IMR-90 (cell line): ENCODE data around the gene MUTYH. TPM values are rescaled to one million over a fixed set of nuclear protein-coding genes. Genes with fewer than 3 reads are reported as not detected.

Experiments used
- ATAC-seq: fragments of 200-7000 bp; cut with Tn5 transposase; 2 replicates; pipeline ENCODE4 v1.9.1; 2020; ENCODE audit warnings: low read depth, mild to moderate bottlenecking, moderate library complexity
- BruUV-seq: library from RNA; stranded (reverse); fragments of 400-500 nt; replicated peaks from 2 replicates; lab custom pipeline; 2021; lab: Mats Ljungman, UMichigan
- CTCF ChIA-PET: fragments of 300-600 bp; formaldehyde crosslinking; extraction: SDS; loops from one replicate; lab custom pipeline; 2021; ENCODE audit warnings: antibody characterized with exemption; lab: Yijun Ruan, JAX
- POLR2A ChIA-PET: fragments of 300-600 bp; sonication (Branson Sonifier 250); formaldehyde crosslinking; loops from one replicate; lab custom pipeline; 2022; ENCODE audit warnings: antibody characterized with exemption; ENCODE audit not compliant: unreplicated experiment; lab: Charles Lee
- DNase-seq: peaks from one replicate; pipeline ENCODE4 v3.0.0; 2013
- H2AFZ ChIP-seq: replicated peaks from 2 replicates; pipeline ENCODE3; 2013; ENCODE audit warnings: low read length, mild to moderate bottlenecking; ENCODE audit not compliant: poor library complexity
- H2AK5ac ChIP-seq: 2 replicates; pipeline ENCODE4 v1.6.1; 2013; ENCODE audit warnings: low read depth, low read length, inconsistent platforms
- H2AK9ac ChIP-seq: replicated peaks from 2 replicates; pipeline ENCODE3; 2013; ENCODE audit warnings: mild to moderate bottlenecking, low read depth, low read length, moderate library complexity; ENCODE audit not compliant: poor library complexity
- H2BK120ac ChIP-seq: 2 replicates; pipeline ENCODE4 v1.6.1; 2013; ENCODE audit warnings: low read depth, low read length, inconsistent platforms
- H2BK15ac ChIP-seq: 3 replicates; pipeline ENCODE4 v1.6.1; 2013; ENCODE audit warnings: low read depth, low read length, inconsistent platforms
- H2BK20ac ChIP-seq: 2 replicates; pipeline ENCODE4 v1.6.1; 2013; ENCODE audit warnings: low read depth, mild to moderate bottlenecking, inconsistent platforms, low read length, moderate library complexity
- H2BK5ac ChIP-seq: 2 replicates; pipeline ENCODE4 v1.6.1; 2013; ENCODE audit warnings: mild to moderate bottlenecking, low read depth, low read length, inconsistent platforms; ENCODE audit not compliant: poor library complexity, severe bottlenecking
- H3K14ac ChIP-seq: replicated peaks from 2 replicates; pipeline ENCODE4 v1.6.1; 2013; ENCODE audit warnings: low read depth, low read length, inconsistent platforms
- H3K18ac ChIP-seq: 2 replicates; pipeline ENCODE4 v1.6.1; 2013; ENCODE audit warnings: low read depth, low read length, control low read depth
- H3K23ac ChIP-seq: 2 replicates; pipeline ENCODE4 v1.6.1; 2013; ENCODE audit warnings: low read depth, low read length, inconsistent platforms
- H3K27ac ChIP-seq: 2 replicates; pipeline ENCODE4 v1.5.1; 2013; ENCODE audit warnings: mild to moderate bottlenecking, control low read depth, low read length; ENCODE audit not compliant: insufficient read depth
- H3K27me3 ChIP-seq: 2 replicates; pipeline ENCODE4 v1.6.1; 2013; ENCODE audit warnings: low read length; ENCODE audit not compliant: control insufficient read depth, insufficient read depth
- H3K36me3 ChIP-seq: 2 replicates; pipeline ENCODE4 v1.6.1; 2013; ENCODE audit warnings: low read length, mixed read lengths; ENCODE audit not compliant: control insufficient read depth, insufficient read depth
- H3K4ac ChIP-seq: 2 replicates; pipeline ENCODE4 v1.6.1; 2013; ENCODE audit warnings: low read depth, low read length, inconsistent platforms
- H3K4me1 ChIP-seq: 2 replicates; pipeline ENCODE4 v1.6.1; 2013; ENCODE audit warnings: low read length, mixed read lengths; ENCODE audit not compliant: control insufficient read depth, insufficient read depth
- H3K4me2 ChIP-seq: 2 replicates; pipeline ENCODE4 v1.6.1; 2013; ENCODE audit warnings: low read depth, mild to moderate bottlenecking, control low read depth, low read length, moderate library complexity
- H3K4me3 ChIP-seq: 2 replicates; pipeline ENCODE4 v1.5.1; 2013; ENCODE audit warnings: low read depth, mild to moderate bottlenecking, control low read depth, low read length, moderate library complexity; ENCODE audit not compliant: insufficient read depth
- H3K56ac ChIP-seq: 2 replicates; pipeline ENCODE4 v1.6.1; 2013; ENCODE audit warnings: low read length, inconsistent platforms; ENCODE audit not compliant: insufficient read depth; ENCODE audit errors: extremely low read depth
- H3K79me1 ChIP-seq, 2 experiments: 2 replicates each; pipeline ENCODE4 v1.6.1; 2013; ENCODE audit warnings: low read length in 2 of 2, inconsistent platforms in 1 of 2, low read depth in 1 of 2
- H3K9ac ChIP-seq: 2 replicates; pipeline ENCODE4 v1.6.1; 2013; ENCODE audit warnings: low read depth, low read length, control low read depth
- H3K9me1 ChIP-seq: 2 replicates; pipeline ENCODE4 v1.6.1; 2013; ENCODE audit warnings: low read length, inconsistent platforms; ENCODE audit not compliant: insufficient read depth
- H3K9me3 ChIP-seq: 2 replicates; pipeline ENCODE4 v1.6.1; 2013; ENCODE audit warnings: low read length; ENCODE audit not compliant: control insufficient read depth, insufficient read depth
- H4K20me1 ChIP-seq: 2 replicates; pipeline ENCODE4 v1.6.1; 2013; ENCODE audit warnings: low read length, inconsistent platforms; ENCODE audit not compliant: insufficient read depth
- H4K5ac ChIP-seq: 2 replicates; pipeline ENCODE4 v1.6.1; 2013; ENCODE audit warnings: mild to moderate bottlenecking, low read depth, low read length, control low read depth
- H4K8ac ChIP-seq, 2 experiments: 2 replicates each; pipeline ENCODE4 v1.6.1; 2013; ENCODE audit warnings: low read depth in 2 of 2, low read length in 2 of 2, control low read depth in 1 of 2, inconsistent platforms in 1 of 2
- H4K91ac ChIP-seq: 2 replicates; pipeline ENCODE4 v1.6.1; 2013; ENCODE audit warnings: low read depth, low read length, inconsistent platforms; ENCODE audit not compliant: insufficient read depth
- BHLHE40 ChIP-seq: fragments of 150-350 bp; IDR thresholded peaks from 2 replicates; pipeline ENCODE4 v1.6.1; 2016; ENCODE audit warnings: mild to moderate bottlenecking, low read depth, low read length
- CHD1 ChIP-seq: IDR thresholded peaks from 2 replicates; pipeline ENCODE4 v1.6.1; 2012; ENCODE audit warnings: low read depth, low read length, improper control_type of control experiment
- MAZ ChIP-seq: IDR thresholded peaks from 2 replicates; pipeline ENCODE4 v1.6.1; 2012; ENCODE audit warnings: low read depth, mild to moderate bottlenecking, low read length, improper control_type of control experiment, moderate library complexity, borderline replicate concordance
- MXI1 ChIP-seq: IDR thresholded peaks from 2 replicates; pipeline ENCODE4 v1.6.1; 2012; ENCODE audit warnings: low read depth, mild to moderate bottlenecking, low read length, moderate library complexity, borderline replicate concordance
- NFE2L2 ChIP-seq: fragments of 150-350 bp; IDR thresholded peaks from 2 replicates; pipeline ENCODE4 v1.6.1; 2016; ENCODE audit warnings: low read depth, mild to moderate bottlenecking, low read length
- POLR2A ChIP-seq: IDR thresholded peaks from 2 replicates; pipeline ENCODE4 v1.6.1; 2012; ENCODE audit warnings: mild to moderate bottlenecking, low read depth, low read length
- RCOR1 ChIP-seq: IDR thresholded peaks from 2 replicates; pipeline ENCODE4 v1.6.1; 2012; ENCODE audit warnings: mild to moderate bottlenecking, low read length, improper control_type of control experiment; ENCODE audit not compliant: insufficient replicate concordance
- SMC3 ChIP-seq: fragments of 150-350 bp; IDR thresholded peaks from 2 replicates; pipeline ENCODE4 v1.6.1; 2016; ENCODE audit warnings: low read depth, mild to moderate bottlenecking, antibody characterized with exemption, low read length, moderate library complexity
- WGBS, 2 experiments: methylation state at CpG; one replicate each; pipeline versions ENCODE4 v1.1.5 to v1.1.7; 2013; ENCODE audit warnings: missing lambda C conversion rate in 2 of 2; ENCODE audit not compliant: insufficient read length in 1 of 2; ENCODE audit errors: extremely low coverage in 2 of 2; 5-methylcytosine and 5-hydroxymethylcytosine counted together
- dilution Hi-C: fragments of 300-500 bp; cut with HindIII; formaldehyde crosslinking; loops from one replicate; pipeline ENCODE4 v1.14.3; 2018; ENCODE audit warnings: low sequenced_read_pairs; ENCODE audit not compliant: unreplicated experiment
- in situ Hi-C: fragments of 300-500 bp; cut with MboI; formaldehyde crosslinking; loops from 3 replicates; pipeline ENCODE4 v1.14.3; 2019; ENCODE audit warnings: low sequenced_read_pairs, inconsistent platforms, mixed read lengths
- intact Hi-C: fragments of 100-400 bp; cut with micrococcal nuclease; formaldehyde crosslinking; loops from 2 replicates; pipeline ENCODE4 v1.10.0; 2022
- polyA plus RNA-seq, 3 experiments: library from polyadenylated mRNA; depleted of rRNA; stranded (reverse); fragments of >200 nt; gene quantifications; 2 replicates each; pipeline ENCODE4 v1.2.3, GENCODE V29; 2012; ENCODE audit warnings: low replicate concordance in 1 of 3
- total RNA-seq: library from RNA; depleted of rRNA; stranded (reverse); fragments of >200 nt; gene quantifications from 2 replicates; pipeline ENCODE4 v1.2.3, GENCODE V29; 2012
- TF ChIP-seq, protein P1 (sequence below): conservative IDR thresholded peaks from 2 replicates; pipeline ENCODE4 v1.5.1; 2012; ENCODE audit warnings: mild to moderate bottlenecking, low read depth, low read length, improper control_type of control experiment

The MUTYH gene
- total and polyA plus RNA-seq, 2 of the 4 experiments (the other 2 are of a cell fraction) = 9.1 to 14.6 TPM

DNA sequence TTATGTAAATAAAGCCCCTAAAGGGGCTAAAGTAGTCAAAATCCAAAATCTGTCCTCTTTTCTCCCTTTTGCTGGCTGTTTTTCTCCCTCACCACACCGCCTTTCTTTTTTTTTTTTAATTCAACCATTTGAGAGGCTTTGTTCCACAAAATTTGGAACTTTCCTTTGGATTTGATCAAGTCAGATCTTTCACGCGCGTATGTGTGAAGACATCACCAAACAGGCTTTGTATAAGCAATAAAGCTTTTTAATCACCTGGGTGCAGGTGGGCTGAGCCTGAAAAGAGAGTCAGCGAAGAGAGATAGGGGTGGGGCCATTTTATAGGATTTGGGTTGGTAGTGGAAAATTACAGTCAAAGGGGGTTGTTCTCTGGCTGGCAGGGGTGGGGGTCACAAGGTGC lies 18.8 kb downstream of the MUTYH start:
- Histone ChIP-seq H3K36me3 (no peaks in the 10 kb centered on the region), H2AK9ac (no peak overlapping the region), H2BK120ac (no peak overlapping the region), H3K79me1 (no peaks in the 10 kb centered on the region), H4K8ac (no peak overlapping the region), H2BK15ac (no peak overlapping the region), H3K4me2 (no peak overlapping the region), H3K9me3 (no peaks in the 10 kb centered on the region), H3K23ac (no peak overlapping the region), H2BK5ac (no peak overlapping the region), H4K20me1 (no peaks in the 10 kb centered on the region), H2AFZ (no peak overlapping the region), H3K56ac (no peak overlapping the region), H3K14ac (no peak overlapping the region), H4K5ac (no peak overlapping the region), H3K4me3 (no peak overlapping the region), H4K91ac (no peak overlapping the region), H3K9me1 (peaks cover 3% of the 10 kb centered on the region; the same call in 1 of the 2 replicates), H2BK20ac (no peak overlapping the region), H3K18ac (no peak overlapping the region), H3K27me3 (peaks cover 11% of the 10 kb centered on the region; the same call in 1 of the 2 replicates), H3K9ac (no peak overlapping the region), H3K27ac (no peak overlapping the region), H3K4ac (no peak overlapping the region), H3K4me1 (no peaks in the 10 kb centered on the region), H2AK5ac (no peak overlapping the region)
- ATAC-seq (no peak), DNase-seq (no peak)
- intact Hi-C loops (no loop called here), in situ Hi-C loops (no loop called here), dilution Hi-C loops (no loop called here)
- CTCF ChIA-PET = interaction anchor here (1.0 kb wide), 1 partner anchor 307 kb away, joined by 3 read pairs; no protein-coding TSS in a partner anchor
- WGBS, 2 experiments = 94% methylated on average over 3 of the region's 5 CpGs; no CpG with 5 or more reads in 1 of the 2 experiments
- BruUV-seq = no TSS peak
- POLR2A ChIA-PET = no interaction called here
- TF ChIP-seq, protein P1, sequence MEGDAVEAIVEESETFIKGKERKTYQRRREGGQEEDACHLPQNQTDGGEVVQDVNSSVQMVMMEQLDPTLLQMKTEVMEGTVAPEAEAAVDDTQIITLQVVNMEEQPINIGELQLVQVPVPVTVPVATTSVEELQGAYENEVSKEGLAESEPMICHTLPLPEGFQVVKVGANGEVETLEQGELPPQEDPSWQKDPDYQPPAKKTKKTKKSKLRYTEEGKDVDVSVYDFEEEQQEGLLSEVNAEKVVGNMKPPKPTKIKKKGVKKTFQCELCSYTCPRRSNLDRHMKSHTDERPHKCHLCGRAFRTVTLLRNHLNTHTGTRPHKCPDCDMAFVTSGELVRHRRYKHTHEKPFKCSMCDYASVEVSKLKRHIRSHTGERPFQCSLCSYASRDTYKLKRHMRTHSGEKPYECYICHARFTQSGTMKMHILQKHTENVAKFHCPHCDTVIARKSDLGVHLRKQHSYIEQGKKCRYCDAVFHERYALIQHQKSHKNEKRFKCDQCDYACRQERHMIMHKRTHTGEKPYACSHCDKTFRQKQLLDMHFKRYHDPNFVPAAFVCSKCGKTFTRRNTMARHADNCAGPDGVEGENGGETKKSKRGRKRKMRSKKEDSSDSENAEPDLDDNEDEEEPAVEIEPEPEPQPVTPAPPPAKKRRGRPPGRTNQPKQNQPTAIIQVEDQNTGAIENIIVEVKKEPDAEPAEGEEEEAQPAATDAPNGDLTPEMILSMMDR = no peak
- TF ChIP-seq SMC3 (no peak), RCOR1 (no peak), NFE2L2 (no peak), MXI1 (no peak), CHD1 (no peak), POLR2A (no peak), MAZ (no peak), BHLHE40 (no peak)
